Vagina (tissue), 2 donors: ENCODE results near the gene RABGAP1L. TPM values are rescaled to one million over a fixed set of nuclear protein-coding genes. Genes with fewer than 3 reads are reported as not detected.

Experiments used
- DNase-seq, 2 donors: peaks; one replicate each; pipeline ENCODE4 v3.0.0-alpha.2; 2017; ENCODE audit errors: extremely low spot score in 2 of 2
- H3K27ac ChIP-seq: fragments of 200-600 bp; sonication (generic); one replicate; pipeline ENCODE4 v1.5.1; 2019
- H3K27me3 ChIP-seq: fragments of 200-600 bp; sonication (generic); one replicate; pipeline ENCODE4 v1.5.1; 2019
- H3K36me3 ChIP-seq, 2 donors: fragments of 200-600 bp; sonication (generic); one replicate each; pipeline ENCODE4 v1.5.1; 2017 to 2019
- H3K4me1 ChIP-seq: fragments of 200-600 bp; sonication (generic); one replicate; pipeline ENCODE4 v1.5.1; 2019
- H3K4me3 ChIP-seq, 2 donors: fragments of 200-600 bp; sonication (generic); 1 replicate in 1 of 2; 2 replicates in 1 of 2; pipeline ENCODE4 v1.5.1; 2016 to 2019
- H3K9me3 ChIP-seq: fragments of 200-600 bp; sonication (generic); one replicate; pipeline ENCODE4 v1.5.1; 2019
- CTCF ChIP-seq, 3 experiments: fragments of 450-650 bp in 2 of 3; fragments of 200-600 bp in 1 of 3; sonication (generic) in 1 of 3; IDR thresholded peaks; one replicate each; pipeline ENCODE4 v1.5.1; 2017 to 2019; ENCODE audit warnings: antibody characterized with exemption in 3 of 3, mild to moderate bottlenecking in 2 of 3, moderate library complexity in 2 of 3
- POLR2A ChIP-seq, 2 donors: fragments of 450-650 bp; IDR thresholded peaks; one replicate each; pipeline ENCODE4 v1.6.1; 2017; ENCODE audit warnings: antibody characterized with exemption in 2 of 2, mild to moderate bottlenecking in 2 of 2, moderate library complexity in 2 of 2
- POLR2AphosphoS5 ChIP-seq, 2 donors: sonication (generic); formaldehyde crosslinking; IDR thresholded peaks; one replicate each; pipeline ENCODE4 v1.9.0; 2017; ENCODE audit warnings: antibody characterized with exemption in 2 of 2, mild to moderate bottlenecking in 2 of 2, low read depth in 1 of 2; ENCODE audit not compliant: insufficient read depth in 1 of 2
- intact Hi-C: fragments of 100-400 bp; cut with DNase I; formaldehyde crosslinking; loops from one replicate; pipeline ENCODE4 v1.15.1; 2023
- total RNA-seq: library from RNA; depleted of rRNA; stranded (reverse); fragments of >200 nt; gene quantifications from one replicate; pipeline ENCODE4 v1.2.3, GENCODE V29; 2016

The RABGAP1L gene
- total RNA-seq, 1 donor from 2014 or later: 40.0 TPM

- no peak overlapping the region for H3K4me3 ChIP-seq
- intact Hi-C loops: no loop called here
- no peaks in the 10 kb centered on the region for H3K36me3 ChIP-seq
- no peaks in the 10 kb centered on the region for H3K9me3 ChIP-seq
- no peak overlapping the region for H3K27ac ChIP-seq
- H3K27me3 ChIP-seq: no peaks in the 10 kb centered on the region
- no peaks in the 10 kb centered on the region for H3K4me1 ChIP-seq
- no peak for DNase-seq
- TF ChIP-seq POLR2AphosphoS5 (IDR thresholded peaks at IDR 0.05; ENCODE audit: insufficient read depth in 1 of 2, low read depth in 1 of 2): no peak
- TF ChIP-seq POLR2A (IDR thresholded peaks at IDR 0.05): no peak
- TF ChIP-seq CTCF (IDR thresholded peaks at IDR 0.05): no peak
Measured at GRCh38 chr1:174696026-174696821, 536.9 kb downstream of the RABGAP1L start.

GRCh38 chr1:174700314-174700713, 541.0 kb downstream of the RABGAP1L start:
- no peaks in the 10 kb centered on the region for H3K27me3 ChIP-seq
- intact Hi-C loops: no loop called here
- H3K9me3 ChIP-seq: no peaks in the 10 kb centered on the region
- H3K27ac ChIP-seq: no peak overlapping the region
- no peak overlapping the region for H3K4me3 ChIP-seq
- no peaks in the 10 kb centered on the region for H3K36me3 ChIP-seq
- H3K4me1 ChIP-seq: no peaks in the 10 kb centered on the region
- no peak for DNase-seq
- TF ChIP-seq POLR2AphosphoS5 (IDR thresholded peaks at IDR 0.05; ENCODE audit: insufficient read depth in 1 of 2, low read depth in 1 of 2) (no peak), CTCF (IDR thresholded peaks at IDR 0.05) (no peak), POLR2A (IDR thresholded peaks at IDR 0.05) (no peak)

GRCh38 chr1:174700775-174701174, 541.5 kb downstream of the RABGAP1L start:
- intact Hi-C loops: no loop called here
- no peak for TF ChIP-seq POLR2A (IDR thresholded peaks at IDR 0.05)
- no peak for TF ChIP-seq POLR2AphosphoS5 (IDR thresholded peaks at IDR 0.05; ENCODE audit: insufficient read depth in 1 of 2, low read depth in 1 of 2)
- no peak for TF ChIP-seq CTCF (IDR thresholded peaks at IDR 0.05)
- no peak for DNase-seq
- Histone ChIP-seq H3K4me1 (no peaks in the 10 kb centered on the region), H3K9me3 (no peaks in the 10 kb centered on the region), H3K27me3 (no peaks in the 10 kb centered on the region), H3K27ac (no peak overlapping the region), H3K4me3 (no peak overlapping the region), H3K36me3 (no peaks in the 10 kb centered on the region)

- H3K27ac ChIP-seq: no peak overlapping the region
- H3K4me1 ChIP-seq: no peaks in the 10 kb centered on the region
- intact Hi-C loops: no loop called here
- TF ChIP-seq POLR2A (IDR thresholded peaks at IDR 0.05) (no peak), POLR2AphosphoS5 (IDR thresholded peaks at IDR 0.05; ENCODE audit: insufficient read depth in 1 of 2, low read depth in 1 of 2) (no peak)
- H3K9me3 ChIP-seq: no peaks in the 10 kb centered on the region
- no peak for DNase-seq
- no peak overlapping the region for H3K4me3 ChIP-seq
- H3K36me3 ChIP-seq: no peaks in the 10 kb centered on the region
- no peaks in the 10 kb centered on the region for H3K27me3 ChIP-seq
Measured at GRCh38 chr1:174701565-174701964, 542.2 kb downstream of the RABGAP1L start.

- Histone ChIP-seq H3K4me1 (no peaks in the 10 kb centered on the region), H3K4me3 (no peak overlapping the region), H3K27me3 (no peaks in the 10 kb centered on the region), H3K9me3 (no peaks in the 10 kb centered on the region), H3K36me3 (no peaks in the 10 kb centered on the region), H3K27ac (no peak overlapping the region)
- intact Hi-C loops: no loop called here
- DNase-seq: no peak
- TF ChIP-seq POLR2A (IDR thresholded peaks at IDR 0.05) (no peak), POLR2AphosphoS5 (IDR thresholded peaks at IDR 0.05; ENCODE audit: insufficient read depth in 1 of 2, low read depth in 1 of 2) (no peak), CTCF (IDR thresholded peaks at IDR 0.05) (no peak)
Measured at GRCh38 chr1:174702011-174702410, 542.7 kb downstream of the RABGAP1L start.
